Stimulated activated CD4-positive, alpha-beta T cell treated with anti-CD3 and anti-CD28 coated beads, TNF-alpha, amount 100 ng/mL, for 24 hours (primary cell): ENCODE data around the gene RNPEPL1.

ENCODE experiments used
- DNase-seq, 3 experiments: peaks; one replicate each; pipeline ENCODE4 v3.0.0-alpha.2; 2020; ENCODE audit warnings: low read depth in 3 of 3

RNPEPL1 gene

DNA sequence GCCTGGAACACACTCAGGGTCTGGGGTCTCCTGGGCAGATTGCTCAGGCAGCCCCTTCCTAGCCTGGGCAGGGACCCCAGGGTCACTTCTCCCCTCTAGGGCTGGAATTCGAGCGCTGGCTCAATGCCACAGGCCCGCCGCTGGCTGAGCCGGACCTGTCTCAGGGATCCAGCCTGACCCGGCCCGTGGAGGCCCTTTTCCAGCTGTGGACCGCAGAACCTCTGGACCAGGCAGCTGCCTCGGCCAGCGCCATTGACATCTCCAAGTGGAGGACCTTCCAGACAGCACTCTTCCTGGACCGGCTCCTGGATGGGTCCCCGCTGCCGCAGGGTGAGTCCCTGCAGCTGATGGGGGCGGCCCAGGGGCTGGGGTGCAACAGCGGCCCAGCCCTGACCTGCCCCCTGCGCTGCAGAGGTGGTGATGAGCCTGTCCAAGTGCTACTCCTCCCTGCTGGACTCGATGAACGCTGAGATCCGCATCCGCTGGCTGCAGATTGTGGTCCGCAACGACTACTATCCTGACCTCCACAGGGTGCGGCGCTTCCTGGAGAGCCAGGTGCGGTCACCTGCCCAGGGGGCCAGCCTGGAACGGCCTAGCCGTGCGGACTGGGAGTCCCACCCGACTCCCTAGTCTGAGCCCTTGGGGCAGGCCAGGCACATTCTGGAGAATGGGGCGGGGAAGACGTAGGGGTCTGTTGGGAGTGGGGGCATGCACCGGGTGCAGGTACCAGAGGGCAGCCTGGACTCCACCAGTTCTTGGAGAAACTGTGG, 8.3 kb downstream of the RNPEPL1 start:
- no peak for DNase-seq

DNA sequence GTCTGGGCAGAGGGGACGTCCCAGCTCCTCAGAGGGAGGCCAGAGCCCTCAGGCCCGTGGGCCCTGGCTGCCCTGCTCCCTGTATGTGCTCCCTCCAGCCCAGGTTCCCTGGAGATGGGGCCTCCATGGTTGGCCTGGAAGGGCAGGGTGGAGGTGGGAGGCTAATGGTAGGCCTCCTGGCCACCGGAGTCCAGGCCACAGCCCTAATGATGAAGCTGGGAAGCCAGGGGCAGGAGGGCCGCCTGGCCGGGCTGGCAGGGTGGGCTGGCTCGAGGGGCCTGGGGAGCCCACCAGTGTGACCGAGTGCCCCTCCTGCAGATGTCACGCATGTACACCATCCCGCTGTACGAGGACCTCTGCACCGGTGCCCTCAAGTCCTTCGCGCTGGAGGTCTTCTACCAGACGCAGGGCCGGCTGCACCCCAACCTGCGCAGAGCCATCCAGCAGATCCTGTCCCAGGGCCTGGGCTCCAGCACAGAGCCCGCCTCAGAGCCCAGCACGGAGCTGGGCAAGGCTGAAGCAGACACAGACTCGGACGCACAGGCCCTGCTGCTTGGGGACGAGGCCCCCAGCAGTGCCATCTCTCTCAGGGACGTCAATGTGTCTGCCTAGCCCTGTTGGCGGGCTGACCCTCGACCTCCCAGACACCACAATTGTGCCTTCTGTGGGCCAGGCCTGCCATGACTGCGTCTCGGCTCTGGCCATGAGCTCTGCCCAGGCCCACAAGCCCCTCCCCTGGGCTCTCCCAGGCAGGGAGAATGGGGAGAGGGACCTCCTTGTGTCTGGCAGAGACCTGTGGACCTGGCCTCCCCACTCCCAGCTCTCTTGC, 9.2 kb downstream of the RNPEPL1 start:
- no peak for DNase-seq

DNA sequence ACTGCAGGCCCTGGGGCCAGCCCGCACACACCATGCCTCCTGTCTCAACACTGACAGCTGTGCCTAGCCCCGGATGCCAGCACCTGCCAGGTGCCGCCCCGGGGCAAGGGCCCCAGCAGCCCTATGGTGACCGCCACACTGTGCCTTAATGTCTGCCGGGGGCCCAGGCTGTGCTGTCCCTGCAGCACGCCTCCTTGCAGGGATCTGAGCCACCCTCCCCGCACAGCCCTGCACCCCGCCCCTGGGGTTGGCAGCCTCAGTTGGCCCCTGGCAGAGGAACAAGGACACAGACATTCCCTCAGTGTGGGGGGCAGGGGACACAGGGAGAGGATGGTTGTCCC, 9.8 kb downstream of the RNPEPL1 start:
- no peak for DNase-seq

DNA sequence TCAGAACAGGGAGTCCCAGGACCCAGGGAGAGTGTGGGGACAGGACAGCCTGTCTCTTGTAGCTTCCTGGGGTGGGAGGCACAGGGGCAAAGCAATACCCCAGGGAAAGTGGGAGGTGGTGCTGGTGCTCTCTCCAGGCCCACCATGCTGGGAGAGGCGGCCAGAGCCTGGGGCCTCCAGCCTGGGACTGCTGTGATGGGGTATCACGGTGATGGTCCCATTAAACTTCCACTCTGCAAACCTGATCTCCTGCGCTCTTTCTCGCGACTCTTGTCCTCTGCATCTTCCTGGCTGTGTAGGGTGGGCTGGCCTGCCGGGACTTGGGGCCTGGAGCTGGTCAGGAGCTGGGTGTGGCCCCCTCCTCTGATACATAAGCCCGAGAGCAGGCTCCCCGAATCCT, 10.2 kb downstream of the RNPEPL1 start:
- no peak for DNase-seq

DNA sequence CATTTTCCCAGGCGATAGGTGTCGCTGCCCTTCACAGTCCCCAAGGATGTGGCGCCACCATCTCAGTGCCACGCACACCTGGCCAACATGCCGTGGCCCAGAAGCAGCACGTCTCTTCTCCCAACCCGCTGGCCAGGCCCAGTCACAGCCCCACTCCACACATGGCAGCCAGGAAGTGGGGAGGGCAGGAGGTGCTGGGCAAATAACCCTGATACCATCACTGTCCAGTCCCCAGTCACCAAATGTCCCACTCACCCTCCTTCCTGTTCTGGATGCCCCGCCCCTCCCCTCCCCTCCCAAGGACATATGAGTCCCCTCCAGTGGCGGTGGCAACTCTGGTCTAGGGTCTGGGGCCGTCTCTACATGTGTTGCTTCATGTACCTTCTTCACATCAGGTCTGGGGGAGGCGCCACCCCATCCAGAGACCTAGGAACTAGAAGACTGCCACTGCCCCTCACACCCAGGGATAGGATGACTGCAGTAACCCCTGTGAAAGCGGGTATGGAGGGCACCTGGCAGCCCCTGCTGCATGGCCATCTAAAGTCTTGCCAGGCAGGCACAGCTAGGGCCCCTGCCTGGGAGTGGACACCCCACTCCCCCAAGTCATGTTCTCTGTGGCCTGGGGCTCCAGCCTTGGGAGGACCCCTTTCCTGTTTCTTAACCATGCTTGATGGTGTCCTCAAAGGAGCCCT, 10.9 kb downstream of the RNPEPL1 start:
- DNase-seq: no peak

DNA sequence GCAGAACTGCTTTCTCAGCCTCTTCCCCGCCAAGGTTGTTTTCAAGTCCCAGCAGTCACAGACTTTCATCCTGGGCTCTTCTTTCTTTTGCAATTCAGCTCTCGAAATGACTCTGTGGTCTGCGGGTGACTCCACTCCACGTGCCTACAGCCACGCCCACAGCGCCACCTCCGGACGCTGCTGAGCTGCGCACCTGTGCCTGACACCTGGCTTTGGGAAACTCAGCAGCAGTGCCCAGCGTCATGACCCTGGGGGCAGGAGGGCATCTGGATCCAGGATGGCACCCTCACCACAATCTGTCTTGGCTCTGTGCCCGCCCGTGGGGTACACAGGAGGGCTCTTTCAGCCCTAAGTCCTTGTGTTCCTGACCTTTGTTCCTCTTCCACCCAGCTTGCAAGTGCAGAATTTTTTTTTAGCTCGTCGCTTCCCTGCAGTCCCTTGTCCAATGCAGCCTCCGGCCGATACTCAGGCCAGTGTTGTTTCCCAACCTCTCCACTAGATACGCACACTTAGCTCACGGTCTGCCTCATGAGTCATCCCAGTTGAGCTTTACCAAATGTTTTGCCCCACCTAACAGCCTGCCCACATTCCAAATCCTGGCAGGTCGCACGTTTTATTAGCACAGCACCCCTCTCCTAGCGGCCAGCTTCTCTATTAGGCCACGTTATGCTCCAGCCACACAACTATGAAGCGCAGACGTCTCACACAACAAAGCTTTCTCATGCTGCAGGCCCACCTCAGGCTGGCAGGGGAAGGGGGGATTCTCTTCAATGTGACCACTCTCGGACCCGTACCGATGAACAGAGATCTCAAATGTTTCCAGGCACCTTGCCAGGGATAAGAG, 11.7 kb downstream of the RNPEPL1 start:
- peak; percentile 60 to 76 (median 61) for DNase-seq

DNA sequence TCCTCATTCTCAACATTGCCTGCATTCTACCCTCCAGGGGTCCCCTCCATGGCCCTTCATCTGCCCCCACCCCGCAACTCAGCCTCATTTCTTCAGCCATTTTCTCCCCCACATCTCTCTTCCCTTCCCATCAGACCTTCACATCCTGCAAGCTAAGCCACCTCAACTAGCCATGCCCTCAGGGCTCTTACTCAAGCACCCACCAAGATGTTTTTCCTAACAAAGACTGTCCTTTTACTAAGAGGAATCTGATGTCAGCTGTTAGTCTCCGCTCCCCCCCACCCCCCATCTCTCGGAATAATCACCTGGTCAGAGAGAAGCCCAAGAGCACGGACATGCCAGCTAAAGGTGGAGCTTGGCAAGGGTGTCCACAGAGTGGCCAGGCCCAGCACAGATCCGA, 13.5 kb downstream of the RNPEPL1 start:
- DNase-seq: no peak

DNA sequence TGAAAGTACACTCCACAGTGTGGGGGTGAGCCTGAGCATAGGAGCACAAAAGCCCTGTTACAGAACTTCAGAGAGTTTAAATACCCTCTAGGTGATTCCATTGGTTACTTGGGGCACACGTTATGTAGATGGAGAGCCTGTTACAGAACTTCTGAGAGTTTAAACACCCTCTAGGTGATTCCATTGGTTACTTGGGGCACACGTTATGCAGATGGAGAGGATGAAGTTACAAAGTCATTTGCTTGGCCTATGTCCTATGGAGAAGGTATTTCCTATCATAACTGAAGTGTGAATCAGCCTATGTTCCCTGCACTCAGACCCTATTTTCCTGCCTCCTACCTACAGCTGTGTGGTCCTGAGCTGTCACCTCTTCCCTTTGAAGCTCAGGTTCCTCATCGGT, 14.5 kb downstream of the RNPEPL1 start:
- no peak for DNase-seq

DNA sequence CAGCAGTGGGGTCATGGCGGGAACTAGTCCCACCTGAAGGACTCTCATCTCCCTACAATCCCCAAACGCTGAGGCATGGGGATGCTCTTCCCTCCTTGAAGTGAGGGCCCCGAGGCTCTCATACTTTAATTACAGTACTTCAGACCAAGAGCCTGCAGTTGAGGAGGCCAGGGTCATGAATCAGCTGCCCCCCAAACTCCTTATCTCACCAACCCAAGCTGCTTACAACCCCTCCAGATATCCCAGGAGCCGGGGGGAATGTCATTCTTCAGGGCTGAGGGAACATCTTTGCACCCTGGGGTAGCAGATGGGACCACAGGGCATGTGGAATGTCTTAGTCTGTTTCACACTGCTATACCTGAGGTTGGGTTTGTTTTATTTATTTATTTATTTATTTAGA, 15.5 kb downstream of the RNPEPL1 start:
- DNase-seq: no peak

DNA sequence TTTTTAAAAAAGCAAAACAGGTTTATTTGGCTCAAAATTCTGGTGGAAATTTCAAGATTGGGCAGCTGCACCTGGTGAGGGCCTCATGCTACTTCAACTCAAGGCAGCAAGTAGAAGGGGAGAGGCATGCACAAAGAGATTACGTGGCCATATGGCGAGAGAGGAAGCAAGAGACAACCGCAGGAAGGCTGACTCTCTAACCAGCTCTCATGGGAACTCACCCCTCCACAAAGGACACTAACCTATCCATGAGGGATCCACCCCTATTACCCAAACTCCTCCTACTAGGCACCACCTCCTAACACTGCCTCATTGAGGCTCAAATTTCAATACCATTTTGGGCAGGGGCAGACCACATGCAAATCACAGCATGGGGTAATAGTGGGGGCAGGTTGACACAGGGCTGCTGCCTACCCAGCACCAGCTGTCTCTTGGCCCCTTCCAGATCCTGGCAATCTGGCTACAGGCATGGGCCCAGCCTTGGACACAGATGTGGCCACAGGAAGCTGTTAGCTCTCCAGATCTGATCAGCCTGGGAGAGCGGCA, 16.3 kb downstream of the RNPEPL1 start:
- DNase-seq: no peak

DNA sequence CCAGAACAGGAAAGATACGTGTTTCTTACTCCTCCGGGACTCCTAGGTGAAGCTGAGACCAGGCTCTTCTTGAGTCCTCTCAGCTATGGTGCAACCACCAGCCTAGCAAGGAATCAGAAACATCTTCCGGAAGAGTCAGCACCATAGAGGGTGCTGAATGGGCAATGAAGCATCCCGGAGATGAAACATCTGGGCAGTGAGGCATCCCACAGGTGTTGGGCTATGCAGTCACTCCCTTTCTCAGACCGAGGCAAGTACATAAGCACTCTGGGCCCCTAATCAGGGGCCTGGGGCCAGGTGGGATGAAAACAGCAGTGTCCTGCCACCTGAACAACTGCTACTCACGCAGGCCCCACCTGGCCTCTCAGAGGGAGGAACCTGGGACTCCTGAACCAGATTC, 16.8 kb downstream of the RNPEPL1 start:
- DNase-seq: no peak

DNA sequence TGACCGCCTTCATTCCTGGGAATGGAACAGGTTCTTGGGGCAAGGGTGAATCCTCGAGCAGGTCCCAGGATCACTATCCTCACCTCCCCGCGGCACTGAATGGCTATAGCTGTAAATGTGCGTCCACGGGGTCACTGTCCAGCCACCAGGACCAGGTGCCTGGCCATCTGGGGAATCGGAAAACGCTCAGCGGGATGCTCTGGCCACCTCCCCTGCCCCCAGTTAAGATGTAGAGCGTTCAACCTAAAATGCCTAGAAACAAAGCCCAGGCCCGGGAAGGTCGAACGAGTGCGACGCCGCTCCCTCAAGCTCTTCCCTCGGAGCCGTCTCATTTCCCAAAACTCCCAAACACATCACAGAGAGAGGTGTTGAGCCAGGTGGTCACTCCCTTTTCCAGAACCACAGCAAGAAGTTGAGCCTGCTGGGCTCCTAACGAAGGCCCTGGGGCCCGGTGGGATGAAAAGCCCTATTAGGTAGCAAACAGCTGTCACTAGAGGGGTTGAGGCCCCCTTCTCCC, 17.5 kb downstream of the RNPEPL1 start:
- DNase-seq: no peak

DNA sequence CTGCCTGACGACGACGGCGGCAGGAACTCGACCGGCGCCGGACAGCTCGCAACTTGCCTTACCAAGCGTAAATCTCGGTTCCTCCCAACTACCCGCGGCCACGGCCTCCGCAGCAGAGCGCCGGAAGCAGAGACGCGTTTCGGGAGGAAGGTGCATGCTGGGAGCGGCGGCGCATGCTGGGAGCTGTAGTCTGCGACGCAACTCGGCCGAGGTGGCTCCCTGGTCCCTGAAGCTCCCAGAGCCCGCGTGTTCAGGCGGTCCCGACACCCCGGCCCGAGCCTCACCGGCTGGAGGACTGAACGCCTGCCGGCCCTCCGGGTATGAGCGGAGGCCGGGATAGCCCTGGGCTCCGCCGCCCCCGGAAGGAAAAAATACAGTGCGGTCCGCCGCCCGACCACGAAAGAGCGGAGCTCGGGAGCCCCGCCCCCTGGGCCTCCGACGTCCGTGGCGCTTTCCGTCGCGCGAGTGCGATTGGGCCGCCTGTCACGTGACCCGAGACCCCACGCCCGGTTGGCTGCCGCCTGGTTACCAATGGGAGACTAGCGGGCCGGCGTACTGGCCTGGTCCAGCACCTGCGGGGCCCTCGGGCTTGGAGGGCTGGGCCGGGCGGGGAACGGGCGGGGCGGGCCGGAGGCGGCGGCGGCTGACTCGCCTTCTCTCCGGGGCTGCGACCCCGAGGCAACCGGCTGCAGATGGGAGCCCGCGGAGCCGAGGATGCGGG, 18.1 kb downstream of the RNPEPL1 start, which contains the start of gene CAPN10:
TSS of gene CAPN10 (plus strand) at position 537 of the 721 bp plus-strand sequence. CDS start at position 715, 178 bp downstream.
- DNase-seq: peak; percentile 94 to 97 (median 94)

DNA sequence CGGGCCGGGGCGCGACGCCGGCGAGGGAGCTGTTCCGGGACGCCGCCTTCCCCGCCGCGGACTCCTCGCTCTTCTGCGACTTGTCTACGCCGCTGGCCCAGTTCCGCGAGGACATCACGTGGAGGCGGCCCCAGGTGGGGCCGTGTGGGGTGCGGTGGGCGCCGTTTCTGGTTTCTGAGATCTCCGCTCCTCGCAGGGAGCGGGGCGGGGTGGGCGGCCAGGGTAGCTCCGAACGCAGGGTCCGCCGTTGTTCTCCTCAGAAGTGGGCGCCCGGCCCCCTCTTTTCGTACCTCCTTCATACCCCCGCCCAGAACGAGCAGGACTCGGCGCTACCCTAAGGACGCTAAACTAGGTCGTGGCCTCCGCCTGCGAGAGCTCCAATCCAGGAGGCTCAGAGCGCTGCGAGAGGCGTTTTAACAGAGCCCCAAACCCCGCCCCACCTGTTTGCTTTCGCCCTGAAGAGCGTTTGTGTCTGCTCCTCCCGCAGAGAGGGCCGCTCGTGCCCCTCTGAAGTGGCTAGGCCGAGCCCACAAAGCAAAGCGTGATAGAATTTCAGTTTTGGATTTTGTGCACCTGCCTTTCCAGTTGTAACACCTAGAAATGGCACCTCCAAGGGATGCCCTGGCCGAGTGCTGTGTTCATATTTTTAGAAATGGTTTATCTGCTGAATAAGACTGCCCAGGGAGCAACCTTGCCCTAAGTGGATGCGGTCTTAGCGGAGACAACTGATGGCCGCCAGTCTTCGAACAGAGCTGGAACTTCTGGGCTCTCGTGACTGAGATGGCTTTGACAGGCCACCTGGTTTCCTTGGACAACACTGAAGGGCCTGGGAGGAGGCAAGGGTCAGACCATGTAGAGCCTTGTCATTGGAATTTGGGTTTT, 18.9 kb downstream of the RNPEPL1 start:
- peak in 1 of 3 experiments; percentile 42 for DNase-seq

DNA sequence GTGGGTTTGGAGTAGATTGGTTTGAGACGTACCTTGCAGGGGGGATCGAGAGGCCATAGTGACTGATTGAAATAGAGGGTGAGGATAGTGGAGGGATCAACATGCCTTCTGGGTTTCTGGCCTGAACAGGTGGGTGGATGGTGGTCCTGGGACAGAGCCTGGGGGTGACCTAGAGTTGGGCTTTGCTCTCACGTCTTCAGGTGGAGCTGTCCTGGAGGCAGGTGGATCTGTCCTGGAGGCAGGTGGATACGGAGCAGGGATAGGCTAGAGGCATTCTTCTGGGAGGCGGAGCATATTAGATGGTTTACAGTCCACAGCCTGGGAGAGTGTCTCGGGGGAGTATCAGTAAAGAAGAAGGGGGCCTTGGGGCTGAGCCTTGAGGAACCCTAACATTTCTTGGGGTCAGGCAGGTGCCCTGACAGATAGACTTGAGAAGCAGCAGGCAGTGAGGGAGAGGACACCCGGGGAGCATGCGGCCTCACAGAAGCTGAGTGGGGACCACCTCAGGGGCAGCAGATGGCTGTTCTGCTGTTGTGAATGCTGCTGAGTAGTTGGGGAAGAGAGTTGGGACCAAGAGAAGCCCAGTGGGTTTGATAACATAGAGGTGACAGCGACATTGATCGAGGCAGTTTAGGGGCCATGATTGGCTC, 19.8 kb downstream of the RNPEPL1 start:
- DNase-seq: no peak

DNA sequence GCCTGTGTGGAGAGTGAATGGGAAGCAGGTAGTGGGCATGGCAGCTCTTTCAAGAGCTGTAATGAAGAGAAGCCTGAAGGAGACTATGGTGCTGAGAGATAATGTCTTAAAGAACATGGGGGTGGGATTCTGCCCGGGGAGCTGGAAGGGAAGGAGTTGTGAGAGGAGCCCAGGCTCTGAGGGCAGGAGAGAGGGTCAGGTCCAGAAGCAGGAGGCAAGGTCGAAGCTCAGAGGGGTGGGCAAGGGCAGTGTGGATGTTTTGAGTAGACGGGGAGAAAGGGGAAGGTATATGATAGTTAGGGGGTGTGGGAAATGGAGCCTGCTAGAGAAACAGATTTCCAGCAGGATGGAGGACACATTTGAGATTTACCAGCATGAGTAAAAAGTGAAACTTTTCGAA, 20.4 kb downstream of the RNPEPL1 start:
- DNase-seq: no peak

DNA sequence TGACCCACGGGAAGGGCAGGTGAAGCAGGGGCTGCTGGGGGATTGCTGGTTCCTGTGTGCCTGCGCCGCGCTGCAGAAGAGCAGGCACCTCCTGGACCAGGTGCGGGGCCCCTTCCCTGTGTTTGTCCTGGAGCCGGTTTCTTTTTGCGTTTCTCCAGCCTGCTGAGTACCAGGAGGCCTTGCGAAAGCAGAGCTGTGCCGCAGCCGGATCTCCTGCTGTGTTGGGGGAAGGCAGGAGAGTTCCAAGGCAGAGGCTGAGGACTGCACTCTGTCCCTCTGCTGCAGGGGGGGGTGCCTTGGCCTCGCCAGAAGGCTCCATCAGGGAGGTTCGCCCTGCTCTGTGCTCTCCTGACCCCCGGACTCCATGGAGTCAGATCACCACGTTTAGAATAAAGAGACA, 21.1 kb downstream of the RNPEPL1 start:
- no peak for DNase-seq

DNA sequence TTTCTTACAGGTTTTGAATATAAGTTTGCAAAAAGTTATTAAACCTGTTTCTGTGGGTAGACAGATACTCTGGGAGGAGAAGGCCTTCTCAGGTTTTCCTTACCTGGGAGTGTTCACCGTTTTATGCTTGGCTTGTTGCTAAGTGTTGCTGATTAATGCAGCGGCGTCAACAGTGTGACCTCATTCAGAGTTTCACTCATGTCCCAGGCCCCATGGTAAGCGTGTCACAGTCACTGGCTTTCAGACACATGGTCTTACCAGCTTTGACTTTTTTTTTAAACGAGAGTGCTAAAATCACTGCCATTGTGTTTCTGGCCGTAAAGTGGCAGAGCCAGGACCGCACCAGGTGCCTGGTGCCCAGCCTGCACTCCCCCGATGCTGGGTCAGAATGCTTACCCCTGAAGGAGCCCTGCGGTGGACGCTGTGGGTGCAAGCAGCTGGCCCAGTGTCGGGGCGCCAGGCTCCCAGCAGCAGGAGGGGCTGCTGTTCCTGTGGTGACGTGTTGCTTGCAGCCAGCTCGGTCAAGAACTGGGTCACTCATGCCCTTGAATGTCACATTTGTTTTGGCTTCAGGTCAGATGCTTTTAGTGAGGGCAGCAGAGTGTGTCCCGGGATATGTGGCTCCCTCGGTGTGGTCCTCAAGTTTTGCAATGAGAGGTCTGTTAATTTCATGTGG, 21.7 kb downstream of the RNPEPL1 start:
- no peak for DNase-seq
